Effector CD8-positive, alpha-beta T cell (primary cell): ENCODE measurements around the gene ZBTB22.
A peak's percentile ranks its signal among the peaks of the same experiment; 100 is the strongest.
"Not testable (repeated sequence)": the region's sequence is repeated elsewhere in the genome, so short reads cannot be mapped to it uniquely, and the experiment has no call there.

ENCODE experiments used
- DNase-seq: peaks from one replicate; lab custom pipeline; 2025; lab: John Stamatoyannopoulos, UW

ZBTB22 gene

DNA sequence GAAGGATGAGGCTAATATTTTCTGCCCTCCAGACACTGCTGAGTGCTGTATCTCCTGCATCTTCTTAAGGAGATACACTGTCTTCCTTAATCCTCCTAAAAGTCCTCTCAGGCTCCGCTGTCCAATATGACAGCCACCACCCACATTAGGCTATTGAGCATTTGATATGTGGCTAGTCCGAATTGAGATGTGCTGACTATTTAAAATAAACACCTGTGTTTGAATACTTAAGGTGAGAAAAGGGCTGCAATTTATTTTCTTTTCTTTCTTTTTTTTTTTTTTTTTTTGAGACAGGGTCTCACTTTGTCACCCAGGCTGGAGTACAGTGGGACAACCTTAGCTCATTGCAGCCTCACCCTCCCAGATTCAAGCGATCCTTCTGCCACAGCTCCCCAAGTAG, 15.7 kb downstream of the ZBTB22 start:
- no peak for DNase-seq

DNA sequence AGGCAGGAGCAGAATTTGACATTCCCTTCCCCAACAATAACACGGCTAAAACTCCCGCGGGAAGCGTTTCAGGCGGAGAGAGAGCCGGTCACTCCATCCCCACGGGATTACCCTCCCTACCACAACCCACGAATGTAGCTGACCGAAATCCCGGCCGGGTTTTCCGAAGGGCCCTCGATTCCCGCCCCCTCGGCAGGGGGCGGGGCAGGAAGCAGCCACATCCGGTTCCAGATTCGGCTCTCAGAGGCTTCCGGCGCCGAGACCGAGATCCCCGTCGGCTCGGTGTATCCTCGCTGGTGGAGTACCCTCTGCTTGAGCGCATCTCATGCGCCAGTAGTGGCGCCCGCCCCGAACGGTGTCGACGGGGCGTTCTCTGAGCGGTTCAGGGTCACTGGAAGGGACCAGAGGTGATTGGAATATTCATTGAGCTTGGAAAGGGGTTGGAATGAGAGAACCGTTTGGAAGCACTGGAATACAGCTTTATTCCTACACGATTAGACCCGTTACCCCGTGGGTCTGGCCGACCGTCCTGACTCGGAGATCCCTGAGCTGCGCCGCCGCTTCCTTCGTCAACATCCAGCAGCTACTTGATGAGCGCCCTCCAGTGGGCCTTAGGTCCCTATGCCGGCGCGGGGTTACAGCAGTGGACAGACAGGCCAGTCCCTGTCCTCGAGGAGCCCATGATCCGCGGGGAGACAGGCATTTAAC, 18.2 kb downstream of the ZBTB22 start:
- DNase-seq = peak; percentile 87

DNA sequence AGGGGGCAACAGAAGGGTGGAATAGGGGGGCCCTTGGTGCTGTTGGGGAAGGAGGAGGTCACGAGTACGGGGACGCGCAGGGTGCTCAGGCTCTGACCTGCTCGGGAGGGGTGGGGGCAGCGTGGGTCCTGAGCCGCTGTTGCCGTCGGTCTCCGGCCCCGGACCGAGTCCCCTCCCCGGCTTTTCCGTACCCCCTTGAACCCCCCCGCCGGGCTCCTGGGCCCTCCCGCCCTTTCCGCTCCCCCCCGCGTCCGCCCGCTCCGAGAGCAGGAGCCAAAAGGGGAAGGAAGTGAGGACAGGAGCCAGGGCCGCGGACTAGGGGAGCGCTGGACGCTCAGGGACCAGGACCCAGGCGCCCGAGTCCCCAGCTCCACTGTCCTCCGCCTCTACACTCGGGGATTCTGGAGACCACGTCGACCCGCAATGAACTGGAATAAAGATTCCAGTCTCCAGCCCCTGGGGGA, 18.7 kb downstream of the ZBTB22 start, which contains the start of gene RGL2:
Gene RGL2 (minus strand): TSS at position 170 of the 464 bp plus-strand sequence. CDS start 332 bp downstream, outside the sequence.
- peak; percentile 49 for DNase-seq

DNA sequence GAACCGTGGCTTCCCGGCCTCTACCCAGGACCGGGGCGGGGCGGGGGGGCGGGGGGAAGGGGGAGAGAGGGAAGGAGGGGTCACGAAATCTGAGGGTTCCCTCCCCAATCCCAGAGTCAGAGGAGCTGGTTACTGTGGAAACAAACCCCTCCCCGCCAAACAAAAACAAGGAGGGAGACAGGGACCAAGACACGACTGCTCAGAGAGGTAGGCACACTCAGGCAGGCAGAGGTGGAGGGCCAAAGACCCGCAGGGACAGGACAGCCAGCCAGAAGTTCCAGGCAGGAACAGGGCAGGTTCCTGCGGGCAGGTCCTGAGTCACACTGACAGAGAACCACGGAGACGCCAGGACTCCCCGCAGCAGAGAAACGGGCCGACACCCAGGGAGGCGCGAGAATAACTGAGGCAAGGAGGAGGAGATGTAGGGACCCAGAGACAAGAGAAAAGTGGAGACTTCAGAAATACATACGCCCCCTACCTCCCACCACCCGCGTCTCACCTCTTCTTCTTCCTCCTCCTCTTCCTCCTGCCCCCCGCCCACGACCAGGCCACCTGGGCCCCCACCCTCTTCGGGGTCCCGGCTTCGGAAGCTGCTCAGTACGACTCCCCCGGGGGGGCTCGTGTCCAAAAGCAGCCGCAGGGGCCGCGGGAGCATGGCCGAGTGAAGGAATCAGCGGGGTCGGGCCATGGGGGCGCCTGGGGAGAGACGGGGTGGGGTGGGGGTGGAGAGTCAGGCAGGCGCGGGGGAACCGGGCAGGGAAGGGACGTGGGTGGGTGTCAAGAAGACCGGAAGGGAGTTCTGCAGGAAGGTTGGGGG, 19.4 kb downstream of the ZBTB22 start:
- DNase-seq = peak; percentile 59

DNA sequence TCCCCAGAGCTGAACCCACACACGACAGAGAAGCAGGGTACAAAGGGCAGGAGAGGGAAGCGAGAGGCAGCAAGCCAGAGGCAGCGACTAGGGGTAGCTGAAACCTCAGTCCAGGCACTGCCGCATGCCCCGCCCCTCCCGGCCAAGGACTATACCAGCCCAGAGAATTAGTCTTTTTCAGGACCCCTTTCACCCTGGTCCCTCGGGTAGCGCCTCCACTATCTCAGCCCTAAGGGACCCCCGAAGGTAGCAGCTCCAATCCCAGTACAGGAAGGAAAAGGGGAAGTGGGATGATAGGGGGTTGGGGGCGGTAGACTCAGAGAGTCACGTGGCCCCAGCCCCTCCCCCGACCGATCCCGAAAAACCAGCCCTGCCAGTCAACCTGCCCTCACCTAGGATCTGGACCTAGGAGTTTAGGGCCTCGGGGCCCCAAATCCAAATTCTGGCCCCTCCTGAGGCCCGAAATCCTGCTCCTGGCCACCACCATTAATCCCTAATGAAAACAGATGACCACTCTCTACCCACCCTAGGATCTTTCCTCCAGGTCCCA, 20.1 kb downstream of the ZBTB22 start:
- DNase-seq = no peak

GRCh38 chr6:33296797-33297405, 20.6 kb downstream of the ZBTB22 start:
- no peak for DNase-seq

GRCh38 chr6:33295621-33296369, 21.7 kb downstream of the ZBTB22 start:
- no peak for DNase-seq

GRCh38 chr6:33294086-33294823, 23.3 kb downstream of the ZBTB22 start:
- DNase-seq = no peak

- no peak for DNase-seq
Measured at GRCh38 chr6:33292996-33293682, 24.4 kb downstream of the ZBTB22 start.

DNA sequence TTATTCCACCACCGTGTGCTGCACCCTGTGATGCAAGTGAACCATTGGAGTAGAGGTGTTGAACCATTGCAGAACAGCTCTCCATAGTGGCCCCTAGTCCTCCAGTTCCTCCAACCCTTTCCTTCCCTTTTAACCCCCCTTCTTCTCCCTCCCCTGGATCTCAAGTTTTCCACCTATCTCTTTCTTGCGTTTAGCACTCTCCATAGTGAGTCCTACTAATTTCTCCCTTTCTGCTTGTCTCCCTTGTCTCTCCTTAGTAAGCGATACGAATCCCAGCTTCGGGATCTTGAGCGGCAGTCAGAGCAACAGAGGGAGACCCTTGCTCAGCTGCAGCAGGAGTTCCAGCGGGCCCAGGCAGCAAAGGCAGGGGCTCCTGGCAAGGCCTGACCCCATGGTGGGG, 27.1 kb downstream of the ZBTB22 start:
- no peak for DNase-seq

- no peak for DNase-seq
Measured at GRCh38 chr6:33289784-33290315, 27.7 kb downstream of the ZBTB22 start.

- DNase-seq = peak; percentile 69
Measured at GRCh38 chr6:33288921-33289783, 28.4 kb downstream of the ZBTB22 start, which contains the start of the genes PFDN6 and WDR46. PFDN6 (plus strand) TSS chr6:33289601; CDS start chr6:33289857, 256 bp downstream. WDR46 (minus strand) TSS chr6:33289239; CDS start chr6:33289170, 69 bp downstream.

GRCh38 chr6:33288141-33288920, 29.2 kb downstream of the ZBTB22 start:
- no peak for DNase-seq

- DNase-seq = no peak
Measured at GRCh38 chr6:33286946-33287914, 30.3 kb downstream of the ZBTB22 start.

DNA sequence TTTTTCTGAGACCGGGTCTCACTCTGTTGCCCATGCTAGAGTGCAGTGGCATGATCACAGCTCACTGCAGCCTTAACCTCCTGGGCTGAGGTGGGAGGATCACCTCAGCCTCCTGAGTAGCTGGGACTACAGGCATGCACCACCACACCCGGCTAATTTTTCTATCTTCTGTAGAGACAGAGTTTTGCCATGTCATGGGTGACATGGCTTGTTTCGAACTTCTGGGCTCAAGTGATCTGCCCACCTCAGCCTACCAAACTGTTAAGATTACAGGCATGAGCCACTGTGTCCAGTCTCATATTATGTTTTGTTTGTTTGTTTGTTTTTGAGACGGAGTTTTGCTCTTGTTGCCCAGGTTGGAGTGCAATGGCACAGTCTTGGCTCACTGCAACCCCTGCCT, 32.3 kb downstream of the ZBTB22 start:
- DNase-seq = not testable (repeated sequence)

- no peak for DNase-seq
Measured at GRCh38 chr6:33280539-33280938, 37.0 kb downstream of the ZBTB22 start.
